ENCODE measurements around the gene TREM1.

DNA sequence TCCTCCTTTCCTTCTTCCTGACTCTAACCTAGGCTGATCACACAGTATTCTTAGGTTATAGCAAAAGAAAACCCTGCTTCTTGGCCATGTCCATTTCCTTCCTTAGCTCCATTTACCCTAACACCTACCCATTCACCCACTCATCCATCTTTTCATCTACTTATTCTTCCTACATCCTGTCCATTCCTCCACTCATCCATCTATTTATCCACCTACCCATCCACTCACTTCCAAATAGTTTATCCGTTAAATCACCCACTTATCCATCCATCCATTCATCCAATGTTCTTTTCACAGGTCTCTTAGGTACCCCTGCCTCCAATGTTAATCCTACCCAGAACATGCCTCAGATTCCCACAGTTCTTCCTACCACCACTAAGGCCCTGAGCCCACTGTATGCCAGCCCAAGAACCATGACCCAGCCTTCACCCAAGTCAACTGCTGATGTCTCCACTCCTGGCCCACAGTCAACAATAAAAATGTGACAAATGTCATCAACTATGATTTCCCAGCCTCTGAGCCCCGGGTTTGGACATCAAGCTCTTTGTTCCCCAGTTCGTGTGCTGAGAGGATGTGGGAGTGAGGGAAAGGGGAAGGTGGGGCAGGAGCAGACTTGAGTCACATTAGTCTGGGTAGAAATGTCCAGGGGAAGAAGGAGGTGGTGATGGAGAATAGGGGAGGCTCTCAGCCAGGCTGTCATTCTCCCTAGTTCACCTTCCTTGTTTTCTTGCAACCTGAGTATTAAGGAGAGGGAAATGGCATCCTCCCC is 33.9 kb downstream of the TREM1 start:
- TF ChIP-seq, protein P1, sequence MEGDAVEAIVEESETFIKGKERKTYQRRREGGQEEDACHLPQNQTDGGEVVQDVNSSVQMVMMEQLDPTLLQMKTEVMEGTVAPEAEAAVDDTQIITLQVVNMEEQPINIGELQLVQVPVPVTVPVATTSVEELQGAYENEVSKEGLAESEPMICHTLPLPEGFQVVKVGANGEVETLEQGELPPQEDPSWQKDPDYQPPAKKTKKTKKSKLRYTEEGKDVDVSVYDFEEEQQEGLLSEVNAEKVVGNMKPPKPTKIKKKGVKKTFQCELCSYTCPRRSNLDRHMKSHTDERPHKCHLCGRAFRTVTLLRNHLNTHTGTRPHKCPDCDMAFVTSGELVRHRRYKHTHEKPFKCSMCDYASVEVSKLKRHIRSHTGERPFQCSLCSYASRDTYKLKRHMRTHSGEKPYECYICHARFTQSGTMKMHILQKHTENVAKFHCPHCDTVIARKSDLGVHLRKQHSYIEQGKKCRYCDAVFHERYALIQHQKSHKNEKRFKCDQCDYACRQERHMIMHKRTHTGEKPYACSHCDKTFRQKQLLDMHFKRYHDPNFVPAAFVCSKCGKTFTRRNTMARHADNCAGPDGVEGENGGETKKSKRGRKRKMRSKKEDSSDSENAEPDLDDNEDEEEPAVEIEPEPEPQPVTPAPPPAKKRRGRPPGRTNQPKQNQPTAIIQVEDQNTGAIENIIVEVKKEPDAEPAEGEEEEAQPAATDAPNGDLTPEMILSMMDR (IDR thresholded peaks at IDR 0.05 in 4 of 5, conservative IDR thresholded peaks at IDR 0.05 in 1 of 5), result no peak
- TF ChIP-seq POLR2A (IDR thresholded peaks at IDR 0.05), result no peak
